WTC11 (cell line): ENCODE results near the gene APOBEC3H. TPM values are rescaled to one million over a fixed set of nuclear protein-coding genes. Genes with fewer than 3 reads are reported as not detected.

Experiments used
- ATAC-seq: fragments of 200-7000 bp; cut with Tn5 transposase; 2 replicates; pipeline ENCODE4 v1.10.0; 2021; ENCODE audit warnings: mild to moderate bottlenecking, moderate library complexity
- CTCF ChIA-PET: fragments of 300-600 bp; sonication (Branson Sonifier 250); formaldehyde crosslinking; loops from one replicate; lab custom pipeline; 2021; ENCODE audit warnings: antibody characterized with exemption; lab: Charles Lee
- POLR2A ChIA-PET: fragments of 350-600 bp; sonication (Branson Sonifier 250); formaldehyde crosslinking; loops from one replicate; lab custom pipeline; 2021; ENCODE audit warnings: antibody characterized with exemption; lab: Charles Lee
- DNase-seq: peaks from one replicate; pipeline ENCODE4 v3.0.0; 2021; ENCODE audit warnings: low spot score
- H3K27ac Mint-ChIP-seq: 2 replicates; pipeline ENCODE4 v1.8.0; 2021; ENCODE audit warnings: mixed read lengths
- H3K27me3 Mint-ChIP-seq: 2 replicates; pipeline ENCODE4 v1.8.0; 2021; ENCODE audit warnings: low read depth, mild to moderate bottlenecking, moderate library complexity, mixed read lengths
- H3K36me3 Mint-ChIP-seq: 2 replicates; pipeline ENCODE4 v1.8.0; 2021; ENCODE audit warnings: mixed read lengths
- H3K4me1 Mint-ChIP-seq: 2 replicates; pipeline ENCODE4 v1.8.0; 2022; ENCODE audit warnings: mixed read lengths
- H3K4me3 Mint-ChIP-seq: 2 replicates; pipeline ENCODE4 v1.8.0; 2021; ENCODE audit warnings: mild to moderate bottlenecking, moderate library complexity, mixed read lengths
- H3K9me3 Mint-ChIP-seq: 2 replicates; pipeline ENCODE4 v1.8.0; 2021; ENCODE audit warnings: mixed read lengths
- ATF3 ChIP-seq: sonication (generic); formaldehyde crosslinking; conservative IDR thresholded peaks from 2 replicates; pipeline ENCODE4 v1.8.1; 2022; ENCODE audit warnings: mild to moderate bottlenecking, missing genetic modification reagents
- E2F1 ChIP-seq: sonication (generic); formaldehyde crosslinking; IDR thresholded peaks from 2 replicates; pipeline ENCODE4 v1.8.0; 2022; ENCODE audit warnings: mild to moderate bottlenecking, missing genetic modification reagents
- ESRRA ChIP-seq: sonication (generic); formaldehyde crosslinking; IDR thresholded peaks from 2 replicates; pipeline ENCODE4 v1.8.1; 2022; ENCODE audit warnings: mild to moderate bottlenecking, missing genetic modification reagents, borderline replicate concordance
- ETV6 ChIP-seq: sonication (generic); formaldehyde crosslinking; IDR thresholded peaks from 2 replicates; pipeline ENCODE4 v1.8.1; 2022; ENCODE audit warnings: mild to moderate bottlenecking, missing genetic modification reagents
- FOXP1 ChIP-seq: sonication (generic); formaldehyde crosslinking; IDR thresholded peaks from 2 replicates; pipeline ENCODE4 v1.8.0; 2022; ENCODE audit warnings: missing genetic modification reagents, mild to moderate bottlenecking, moderate library complexity, borderline replicate concordance
- IRF1 ChIP-seq: sonication (generic); formaldehyde crosslinking; IDR thresholded peaks from 2 replicates; pipeline ENCODE4 v1.8.0; 2023; ENCODE audit warnings: missing genetic modification reagents
- IRF2 ChIP-seq: sonication (generic); formaldehyde crosslinking; IDR thresholded peaks from 2 replicates; pipeline ENCODE4 v1.8.0; 2022; ENCODE audit warnings: low read depth, missing genetic modification reagents, borderline replicate concordance
- JAZF1 ChIP-seq: fragments of 250-450 bp; sonication (Bioruptor Pico); IDR thresholded peaks from 2 replicates; pipeline ENCODE4 v1.9.0; 2021; ENCODE audit warnings: moderate library complexity, mild to moderate bottlenecking, inconsistent platforms
- OVOL2 ChIP-seq: fragments of 250-450 bp; sonication (Bioruptor Pico); IDR thresholded peaks from 2 replicates; pipeline ENCODE4 v1.9.0; 2021; ENCODE audit warnings: mild to moderate bottlenecking, borderline replicate concordance
- RELA ChIP-seq: sonication (generic); formaldehyde crosslinking; IDR thresholded peaks from 2 replicates; pipeline ENCODE4 v1.8.1; 2022; ENCODE audit warnings: missing genetic modification reagents, mild to moderate bottlenecking, borderline replicate concordance
- RORB ChIP-seq: fragments of 250-450 bp; sonication (Bioruptor Pico); IDR thresholded peaks from 2 replicates; pipeline ENCODE4 v1.9.0; 2021; ENCODE audit warnings: mild to moderate bottlenecking
- SP1 ChIP-seq: sonication (generic); formaldehyde crosslinking; conservative IDR thresholded peaks from 2 replicates; pipeline ENCODE4 v1.8.1; 2022; ENCODE audit warnings: missing genetic modification reagents
- TCF7 ChIP-seq: sonication (generic); formaldehyde crosslinking; IDR thresholded peaks from 2 replicates; pipeline ENCODE4 v1.8.0; 2022; ENCODE audit warnings: mild to moderate bottlenecking, low read depth, missing genetic modification reagents, moderate library complexity
- ZNF232 ChIP-seq: sonication (generic); formaldehyde crosslinking; IDR thresholded peaks from 2 replicates; pipeline ENCODE4 v1.8.0; 2022; ENCODE audit warnings: mild to moderate bottlenecking, missing genetic modification reagents
- total RNA-seq: library from RNA; stranded (reverse); gene quantifications from 3 replicates; pipeline ENCODE4 v1.2.3, GENCODE V29; 2021
- TF ChIP-seq, protein P1 (sequence below): fragments of 250-450 bp; sonication (Bioruptor Pico); IDR thresholded peaks from 2 replicates; pipeline ENCODE4 v1.9.0; 2021; ENCODE audit warnings: moderate library complexity, mild to moderate bottlenecking, inconsistent platforms, borderline replicate concordance
- TF ChIP-seq, protein P2 (sequence below): fragments of 250-450 bp; sonication (Bioruptor Pico); conservative IDR thresholded peaks from 2 replicates; pipeline ENCODE4 v1.9.0; 2021; ENCODE audit warnings: mild to moderate bottlenecking
- TF ChIP-seq, protein P3 (sequence below): sonication (generic); formaldehyde crosslinking; IDR thresholded peaks from 2 replicates; pipeline ENCODE4 v1.8.1; 2022; ENCODE audit warnings: low read depth, missing genetic modification reagents, borderline replicate concordance
- TF ChIP-seq, protein P4 (sequence below): sonication (generic); formaldehyde crosslinking; IDR thresholded peaks from 2 replicates; pipeline ENCODE4 v1.8.1; 2022; ENCODE audit warnings: missing genetic modification reagents, borderline replicate concordance
- TF ChIP-seq, protein P5 (sequence below): sonication (generic); formaldehyde crosslinking; IDR thresholded peaks from 2 replicates; pipeline ENCODE4 v1.8.0; 2022; ENCODE audit warnings: mild to moderate bottlenecking, missing genetic modification reagents

APOBEC3H gene
- total RNA-seq, 1 experiment from 2014 or later: 0.42 TPM

DNA sequence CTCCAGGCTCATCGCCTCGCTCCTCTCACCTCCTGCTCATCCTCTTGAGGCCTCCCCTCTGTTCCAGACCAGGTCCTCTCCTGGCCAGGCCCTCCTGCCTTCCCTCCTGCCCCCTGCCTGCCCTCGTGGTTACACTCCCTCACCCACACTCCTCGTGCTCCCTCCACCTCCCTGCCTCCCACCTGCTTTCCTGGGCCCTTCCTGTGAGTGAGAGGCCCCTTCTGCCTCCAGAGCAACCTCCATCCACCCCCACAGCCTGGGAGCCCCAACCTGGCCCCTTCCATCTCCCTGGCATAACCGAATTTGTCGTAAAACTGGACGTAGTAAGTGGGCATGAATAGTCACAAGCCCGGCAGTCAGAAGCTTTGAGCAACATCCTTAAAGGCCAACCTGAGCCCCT is 15.4 kb upstream of the APOBEC3H start:
- Mint-ChIP-seq H3K27ac (no peak overlapping the region), H3K4me3 (no peak overlapping the region), H3K27me3 (no peaks in the 10 kb centered on the region; the same call in 1 of the 2 replicates), H3K4me1 (peaks cover 26% of the 10 kb centered on the region), H3K9me3 (no peaks in the 10 kb centered on the region), H3K36me3 (no peaks in the 10 kb centered on the region)
- ChIA-PET POLR2A (no interaction called here), CTCF (no interaction called here)
- ATAC-seq (no peak), DNase-seq (no peak)
- TF ChIP-seq FOXP1 (CRISPR knock-in tag): no peak
- TF ChIP-seq, protein P1, sequence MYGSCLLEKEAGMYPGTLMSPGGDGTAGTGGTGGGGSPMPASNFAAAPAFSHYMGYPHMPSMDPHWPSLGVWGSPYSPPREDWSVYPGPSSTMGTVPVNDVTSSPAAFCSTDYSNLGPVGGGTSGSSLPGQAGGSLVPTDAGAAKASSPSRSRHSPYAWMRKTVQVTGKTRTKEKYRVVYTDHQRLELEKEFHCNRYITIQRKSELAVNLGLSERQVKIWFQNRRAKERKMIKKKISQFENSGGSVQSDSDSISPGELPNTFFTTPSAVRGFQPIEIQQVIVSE: no peak
- TF ChIP-seq, protein P2, sequence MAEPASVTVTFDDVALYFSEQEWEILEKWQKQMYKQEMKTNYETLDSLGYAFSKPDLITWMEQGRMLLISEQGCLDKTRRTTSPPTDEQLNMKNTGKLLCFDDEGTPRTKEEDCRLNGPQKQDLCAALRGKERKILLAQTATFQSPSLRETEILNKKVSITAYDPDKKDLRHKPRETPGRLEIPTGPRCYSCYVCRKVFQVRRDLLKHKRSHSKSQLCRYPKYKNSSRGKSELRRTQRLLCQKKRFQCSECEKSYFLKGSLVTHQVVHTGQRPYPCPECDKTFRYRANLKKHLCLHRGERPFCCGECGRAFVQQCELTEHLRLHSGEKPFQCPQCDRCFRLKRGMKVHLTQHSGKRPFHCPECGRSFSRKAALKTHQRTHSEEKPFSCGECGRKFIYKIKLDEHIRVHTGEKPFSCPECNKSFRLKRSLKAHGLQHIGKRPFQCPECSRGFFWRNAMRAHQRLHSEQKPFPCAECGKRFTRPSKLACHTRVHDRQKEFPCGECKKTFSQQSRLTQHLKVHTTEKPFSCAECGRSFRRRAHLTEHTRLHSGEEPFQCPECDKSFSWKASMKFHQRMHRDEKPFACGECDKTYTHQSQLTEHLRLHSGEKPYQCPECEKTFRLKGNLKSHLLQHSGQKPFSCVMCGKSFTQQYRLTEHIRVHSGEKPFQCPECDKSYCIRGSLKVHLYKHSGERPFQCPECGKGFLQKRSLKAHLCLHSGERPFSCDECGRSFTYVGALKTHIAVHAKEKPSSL (CRISPR knock-in tag): no peak
- TF ChIP-seq ESRRA (CRISPR knock-in tag): no peak

DNA sequence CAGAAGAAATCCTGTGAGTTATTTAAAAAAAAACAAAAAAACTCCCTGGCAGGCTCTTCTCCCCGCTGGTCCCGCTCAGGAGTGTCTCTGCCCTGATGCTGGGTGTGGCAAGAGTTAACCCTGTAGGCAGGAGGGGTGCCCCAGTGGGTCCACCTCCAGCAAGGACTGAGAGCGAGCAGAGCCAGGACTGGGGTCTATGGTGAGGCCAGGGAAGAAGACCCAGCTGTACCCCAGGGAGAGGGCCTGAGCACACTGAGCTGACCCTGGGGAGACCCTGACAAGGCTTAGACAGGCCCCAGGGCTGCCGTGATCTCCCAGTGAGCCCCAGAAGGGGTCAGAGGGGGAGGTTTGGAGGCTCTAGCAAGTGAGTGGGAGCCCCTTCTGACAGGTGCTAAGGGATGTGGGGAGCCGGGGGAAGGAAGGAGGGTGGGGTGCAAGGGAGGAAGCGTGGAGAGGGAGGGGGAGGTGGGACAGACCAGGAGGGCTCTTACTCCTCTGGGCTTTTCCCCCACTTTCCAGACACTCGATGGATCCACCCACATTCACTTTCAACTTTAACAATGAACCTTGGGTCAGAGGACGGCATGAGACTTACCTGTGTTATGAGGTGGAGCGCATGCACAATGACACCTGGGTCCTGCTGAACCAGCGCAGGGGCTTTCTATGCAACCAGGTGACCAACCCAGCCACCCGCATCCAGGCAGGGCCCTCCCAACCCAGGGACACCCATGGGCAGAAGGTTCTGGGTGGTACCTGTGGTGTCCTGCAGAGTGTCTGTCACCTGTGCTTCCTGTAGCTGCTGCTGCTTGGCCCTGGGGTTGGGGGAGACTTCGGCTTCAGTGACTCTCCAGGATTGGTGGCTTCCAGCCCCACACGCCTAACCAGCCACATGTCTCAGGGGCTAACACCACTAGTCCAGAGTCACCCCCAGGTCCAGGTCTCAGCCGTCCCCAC is 13.6 kb upstream of the APOBEC3H start:
- DNase-seq (no peak), ATAC-seq (no peak)
- H3K4me3 Mint-ChIP-seq: no peak overlapping the region
- CTCF ChIA-PET: interaction anchor here (0.8 kb wide), 1 partner anchor 66 kb away, joined by 3 read pairs; no protein-coding TSS in a partner anchor
- no peaks in the 10 kb centered on the region for H3K9me3 Mint-ChIP-seq
- TF ChIP-seq, protein P2 (CRISPR knock-in tag): no peak
- TF ChIP-seq RORB (CRISPR knock-in tag) (no peak), OVOL2 (CRISPR knock-in tag) (no peak), IRF1 (CRISPR knock-in tag) (no peak), TCF7 (no peak), ETV6 (CRISPR knock-in tag) (no peak), SP1 (CRISPR knock-in tag) (no peak), ATF3 (CRISPR knock-in tag) (no peak), IRF2 (no peak), JAZF1 (CRISPR knock-in tag) (no peak), E2F1 (CRISPR knock-in tag) (no peak), ZNF232 (CRISPR knock-in tag) (no peak), ESRRA (CRISPR knock-in tag) (no peak), RELA (CRISPR knock-in tag) (no peak)
- TF ChIP-seq, protein P3, sequence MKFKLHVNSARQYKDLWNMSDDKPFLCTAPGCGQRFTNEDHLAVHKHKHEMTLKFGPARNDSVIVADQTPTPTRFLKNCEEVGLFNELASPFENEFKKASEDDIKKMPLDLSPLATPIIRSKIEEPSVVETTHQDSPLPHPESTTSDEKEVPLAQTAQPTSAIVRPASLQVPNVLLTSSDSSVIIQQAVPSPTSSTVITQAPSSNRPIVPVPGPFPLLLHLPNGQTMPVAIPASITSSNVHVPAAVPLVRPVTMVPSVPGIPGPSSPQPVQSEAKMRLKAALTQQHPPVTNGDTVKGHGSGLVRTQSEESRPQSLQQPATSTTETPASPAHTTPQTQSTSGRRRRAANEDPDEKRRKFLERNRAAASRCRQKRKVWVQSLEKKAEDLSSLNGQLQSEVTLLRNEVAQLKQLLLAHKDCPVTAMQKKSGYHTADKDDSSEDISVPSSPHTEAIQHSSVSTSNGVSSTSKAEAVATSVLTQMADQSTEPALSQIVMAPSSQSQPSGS (CRISPR knock-in tag): no peak
- TF ChIP-seq, protein P4, sequence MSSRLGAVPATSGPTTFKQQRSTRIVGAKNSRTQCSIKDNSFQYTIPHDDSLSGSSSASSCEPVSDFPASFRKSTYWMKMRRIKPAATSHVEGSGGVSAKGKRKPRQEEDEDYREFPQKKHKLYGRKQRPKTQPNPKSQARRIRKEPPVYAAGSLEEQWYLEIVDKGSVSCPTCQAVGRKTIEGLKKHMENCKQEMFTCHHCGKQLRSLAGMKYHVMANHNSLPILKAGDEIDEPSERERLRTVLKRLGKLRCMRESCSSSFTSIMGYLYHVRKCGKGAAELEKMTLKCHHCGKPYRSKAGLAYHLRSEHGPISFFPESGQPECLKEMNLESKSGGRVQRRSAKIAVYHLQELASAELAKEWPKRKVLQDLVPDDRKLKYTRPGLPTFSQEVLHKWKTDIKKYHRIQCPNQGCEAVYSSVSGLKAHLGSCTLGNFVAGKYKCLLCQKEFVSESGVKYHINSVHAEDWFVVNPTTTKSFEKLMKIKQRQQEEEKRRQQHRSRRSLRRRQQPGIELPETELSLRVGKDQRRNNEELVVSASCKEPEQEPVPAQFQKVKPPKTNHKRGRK (CRISPR knock-in tag): no peak
- TF ChIP-seq, protein P5, sequence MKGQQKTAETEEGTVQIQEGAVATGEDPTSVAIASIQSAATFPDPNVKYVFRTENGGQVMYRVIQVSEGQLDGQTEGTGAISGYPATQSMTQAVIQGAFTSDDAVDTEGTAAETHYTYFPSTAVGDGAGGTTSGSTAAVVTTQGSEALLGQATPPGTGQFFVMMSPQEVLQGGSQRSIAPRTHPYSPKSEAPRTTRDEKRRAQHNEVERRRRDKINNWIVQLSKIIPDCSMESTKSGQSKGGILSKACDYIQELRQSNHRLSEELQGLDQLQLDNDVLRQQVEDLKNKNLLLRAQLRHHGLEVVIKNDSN (CRISPR knock-in tag): no peak
- POLR2A ChIA-PET: interaction anchor here (0.6 kb wide), 1 partner anchor 195 kb away, joined by 5 read pairs; no protein-coding TSS in a partner anchor
- no peaks in the 10 kb centered on the region; the same call in 1 of the 2 replicates for H3K27me3 Mint-ChIP-seq
- H3K27ac Mint-ChIP-seq: no peak overlapping the region
- no peaks in the 10 kb centered on the region for H3K36me3 Mint-ChIP-seq
- peaks cover 28% of the 10 kb centered on the region for H3K4me1 Mint-ChIP-seq
